ENCODE measurements around the gene CRIP3.
A peak's percentile ranks its signal among the peaks of the same experiment; 100 is the strongest.

Gene CRIP3

GRCh38 chr6:43271103-43271815 is 37.4 kb downstream of the CRIP3 start:
- H3K4me3 ChIP-seq (ENCODE audit: low read length), result no peak overlapping the region
- H3K9ac ChIP-seq (ENCODE audit: low read depth, low read length), result no peak overlapping the region
- H3K27me3 ChIP-seq (ENCODE audit: insufficient read depth, low read length), result peaks cover 85% of the 10 kb centered on the region
- no peaks in the 10 kb centered on the region for H3K9me3 ChIP-seq (ENCODE audit: insufficient read depth, low read depth, low read length)
- H3K36me3 ChIP-seq (ENCODE audit: insufficient read depth, low read length), result no peaks in the 10 kb centered on the region
- WGBS, result 90% methylated on average over 8 of the region's 8 CpGs
- peaks cover 14% of the 10 kb centered on the region for H3K4me1 ChIP-seq (ENCODE audit: insufficient read depth, low read length)
- no peak overlapping the region for H3K27ac ChIP-seq (ENCODE audit: low read depth, low read length)

GRCh38 chr6:43269273-43270007 is 39.2 kb downstream of the CRIP3 start:
- H3K4me3 ChIP-seq (ENCODE audit: low read length), result peak overlapping the region; percentile 39
- no peaks in the 10 kb centered on the region for H3K9me3 ChIP-seq (ENCODE audit: insufficient read depth, low read depth, low read length)
- H3K27ac ChIP-seq (ENCODE audit: low read depth, low read length), result no peak overlapping the region
- no peaks in the 10 kb centered on the region for H3K36me3 ChIP-seq (ENCODE audit: insufficient read depth, low read length)
- H3K9ac ChIP-seq (ENCODE audit: low read depth, low read length), result no peak overlapping the region
- peaks cover 67% of the 10 kb centered on the region for H3K27me3 ChIP-seq (ENCODE audit: insufficient read depth, low read length)
- peaks cover 11% of the 10 kb centered on the region for H3K4me1 ChIP-seq (ENCODE audit: insufficient read depth, low read length)
- WGBS, result 8% methylated on average over 40 of the region's 44 CpGs

DNA sequence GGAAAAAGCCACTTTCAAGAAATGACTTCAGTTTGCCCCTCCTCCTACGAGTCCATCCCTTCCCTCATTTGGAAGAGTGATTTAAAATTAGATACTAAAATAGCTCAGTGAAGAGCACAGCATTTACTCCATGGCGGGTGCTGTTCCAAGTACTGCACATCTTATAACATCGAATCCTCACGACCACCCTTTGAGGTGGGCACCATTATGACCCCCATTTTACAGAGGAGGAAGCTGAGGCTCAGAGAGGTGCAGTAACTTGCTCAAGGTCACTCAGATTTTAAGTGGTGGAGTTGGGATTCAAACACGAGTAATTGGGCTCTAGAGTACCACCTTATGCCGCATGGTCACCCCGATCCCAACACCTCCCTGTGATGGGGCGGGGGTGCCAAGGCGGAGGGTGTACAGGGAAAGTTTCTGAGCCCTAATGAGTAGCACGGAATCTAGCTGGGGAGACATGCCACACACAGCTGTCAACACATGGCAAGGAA is 39.8 kb downstream of the CRIP3 start:
- no peaks in the 10 kb centered on the region for H3K9me3 ChIP-seq (ENCODE audit: insufficient read depth, low read depth, low read length)
- peaks cover 11% of the 10 kb centered on the region for H3K4me1 ChIP-seq (ENCODE audit: insufficient read depth, low read length)
- H3K27ac ChIP-seq (ENCODE audit: low read depth, low read length), result no peak overlapping the region
- no peak overlapping the region for H3K4me3 ChIP-seq (ENCODE audit: low read length)
- WGBS, result 90% methylated on average over 9 of the region's 10 CpGs
- no peak overlapping the region for H3K9ac ChIP-seq (ENCODE audit: low read depth, low read length)
- no peaks in the 10 kb centered on the region for H3K36me3 ChIP-seq (ENCODE audit: insufficient read depth, low read length)
- H3K27me3 ChIP-seq (ENCODE audit: insufficient read depth, low read length), result peaks cover 61% of the 10 kb centered on the region

GRCh38 chr6:43268355-43268700 is 40.3 kb downstream of the CRIP3 start:
- no peak overlapping the region for H3K27ac ChIP-seq (ENCODE audit: low read depth, low read length)
- no peak overlapping the region for H3K4me3 ChIP-seq (ENCODE audit: low read length)
- 91% methylated on average over 3 of the region's 3 CpGs for WGBS
- peaks cover 11% of the 10 kb centered on the region for H3K4me1 ChIP-seq (ENCODE audit: insufficient read depth, low read length)
- H3K9ac ChIP-seq (ENCODE audit: low read depth, low read length), result no peak overlapping the region
- no peaks in the 10 kb centered on the region for H3K36me3 ChIP-seq (ENCODE audit: insufficient read depth, low read length)
- H3K9me3 ChIP-seq (ENCODE audit: insufficient read depth, low read depth, low read length), result no peaks in the 10 kb centered on the region
- H3K27me3 ChIP-seq (ENCODE audit: insufficient read depth, low read length), result peaks cover 56% of the 10 kb centered on the region

DNA sequence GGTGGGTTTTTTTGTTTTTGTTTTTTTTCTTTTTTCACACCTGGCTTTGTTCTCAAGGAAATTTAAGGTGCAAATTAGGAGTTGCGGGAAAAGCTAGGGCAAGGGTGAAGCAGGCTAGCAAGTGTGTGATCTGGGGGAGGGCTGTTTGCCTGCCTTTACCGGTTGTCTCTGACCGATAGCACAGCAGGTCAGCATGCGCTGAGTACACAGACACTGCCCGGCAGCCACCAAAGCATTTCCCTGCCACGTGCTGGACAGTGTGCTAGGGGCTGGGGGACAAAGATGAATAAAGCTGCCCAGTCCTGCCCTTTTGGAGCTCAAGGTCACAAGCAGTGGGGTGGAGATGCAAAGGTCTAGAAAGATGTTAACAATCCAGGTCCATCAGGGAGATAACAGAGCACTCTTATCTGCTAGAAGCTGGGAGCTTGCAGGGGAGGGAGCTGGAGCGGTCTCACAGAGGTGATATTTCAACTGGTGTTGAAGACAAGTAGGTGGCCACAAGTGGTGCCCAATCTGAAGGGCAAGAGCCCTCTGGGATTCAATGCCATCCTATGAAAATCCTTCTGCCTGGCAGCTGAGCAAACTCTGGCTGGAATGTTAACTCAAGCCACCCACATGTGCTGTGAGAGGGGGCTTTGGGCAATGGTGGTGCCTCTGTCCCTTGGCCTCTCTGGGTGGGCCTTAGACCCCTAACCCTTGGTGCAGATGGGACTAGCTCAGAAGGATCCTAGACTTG is 40.8 kb downstream of the CRIP3 start:
- Histone ChIP-seq H3K27me3 (ENCODE audit: insufficient read depth, low read length) (peaks cover 51% of the 10 kb centered on the region), H3K36me3 (ENCODE audit: insufficient read depth, low read length) (no peaks in the 10 kb centered on the region), H3K27ac (ENCODE audit: low read depth, low read length) (no peak overlapping the region), H3K9me3 (ENCODE audit: insufficient read depth, low read depth, low read length) (no peaks in the 10 kb centered on the region), H3K4me1 (ENCODE audit: insufficient read depth, low read length) (peaks cover 11% of the 10 kb centered on the region), H3K9ac (ENCODE audit: low read depth, low read length) (no peak overlapping the region), H3K4me3 (ENCODE audit: low read length) (no peak overlapping the region)
- 31% methylated on average over 7 of the region's 7 CpGs for WGBS

DNA sequence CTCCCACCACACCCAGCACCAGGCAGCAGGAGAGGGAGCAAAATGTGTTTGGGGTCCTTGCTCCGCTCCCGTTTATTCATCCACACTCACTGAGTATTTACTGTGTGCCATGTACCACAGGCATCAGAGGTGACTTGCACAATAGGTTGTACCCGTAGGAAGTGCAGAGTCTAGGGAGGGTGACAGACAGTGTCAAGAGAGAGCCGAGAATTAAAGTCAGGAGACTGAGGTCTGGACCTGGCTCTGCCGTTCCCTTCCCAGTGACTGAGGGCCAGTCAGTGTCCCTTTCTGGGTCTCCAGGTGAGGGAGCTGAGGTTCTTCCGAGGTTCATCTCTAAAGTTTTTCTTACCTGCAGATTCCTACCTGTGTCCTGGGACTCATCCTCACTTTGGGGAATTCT is 43.1 kb downstream of the CRIP3 start:
- Histone ChIP-seq H3K27me3 (ENCODE audit: insufficient read depth, low read length) (peaks cover 33% of the 10 kb centered on the region), H3K4me3 (ENCODE audit: low read length) (no peak overlapping the region), H3K36me3 (ENCODE audit: insufficient read depth, low read length) (no peaks in the 10 kb centered on the region), H3K4me1 (ENCODE audit: insufficient read depth, low read length) (peaks cover 11% of the 10 kb centered on the region), H3K9ac (ENCODE audit: low read depth, low read length) (no peak overlapping the region), H3K27ac (ENCODE audit: low read depth, low read length) (no peak overlapping the region), H3K9me3 (ENCODE audit: insufficient read depth, low read depth, low read length) (no peaks in the 10 kb centered on the region)
- 90% methylated on average over 6 of the region's 6 CpGs for WGBS

- H3K36me3 ChIP-seq (ENCODE audit: insufficient read depth, low read length), result no peaks in the 10 kb centered on the region
- no peaks in the 10 kb centered on the region for H3K9me3 ChIP-seq (ENCODE audit: insufficient read depth, low read depth, low read length)
- H3K4me3 ChIP-seq (ENCODE audit: low read length), result no peak overlapping the region
- WGBS, result 86% methylated on average over 5 of the region's 5 CpGs
- H3K4me1 ChIP-seq (ENCODE audit: insufficient read depth, low read length), result peaks cover 11% of the 10 kb centered on the region
- no peak overlapping the region for H3K9ac ChIP-seq (ENCODE audit: low read depth, low read length)
- no peak overlapping the region for H3K27ac ChIP-seq (ENCODE audit: low read depth, low read length)
- H3K27me3 ChIP-seq (ENCODE audit: insufficient read depth, low read length), result peaks cover 24% of the 10 kb centered on the region
Observed at GRCh38 chr6:43264599-43265145, 44.0 kb downstream of the CRIP3 start.

- H3K4me3 ChIP-seq (ENCODE audit: low read length), result no peak overlapping the region
- H3K27ac ChIP-seq (ENCODE audit: low read depth, low read length), result no peak overlapping the region
- H3K9ac ChIP-seq (ENCODE audit: low read depth, low read length), result no peak overlapping the region
- no peaks in the 10 kb centered on the region for H3K36me3 ChIP-seq (ENCODE audit: insufficient read depth, low read length)
- H3K27me3 ChIP-seq (ENCODE audit: insufficient read depth, low read length), result peaks cover 13% of the 10 kb centered on the region
- 58% methylated on average over 12 of the region's 12 CpGs for WGBS
- H3K4me1 ChIP-seq (ENCODE audit: insufficient read depth, low read length), result peaks cover 11% of the 10 kb centered on the region
- no peaks in the 10 kb centered on the region for H3K9me3 ChIP-seq (ENCODE audit: insufficient read depth, low read depth, low read length)
Observed at GRCh38 chr6:43263314-43264178, 45.1 kb downstream of the CRIP3 start.

- H3K9me3 ChIP-seq (ENCODE audit: insufficient read depth, low read depth, low read length), result no peaks in the 10 kb centered on the region
- no peak overlapping the region for H3K9ac ChIP-seq (ENCODE audit: low read depth, low read length)
- H3K27ac ChIP-seq (ENCODE audit: low read depth, low read length), result no peak overlapping the region
- peaks cover 6% of the 10 kb centered on the region for H3K27me3 ChIP-seq (ENCODE audit: insufficient read depth, low read length)
- H3K4me3 ChIP-seq (ENCODE audit: low read length), result no peak overlapping the region
- 93% methylated on average over 39 of the region's 39 CpGs for WGBS
- H3K36me3 ChIP-seq (ENCODE audit: insufficient read depth, low read length), result no peaks in the 10 kb centered on the region
- peaks cover 9% of the 10 kb centered on the region for H3K4me1 ChIP-seq (ENCODE audit: insufficient read depth, low read length)
Observed at GRCh38 chr6:43262780-43263313, 45.8 kb downstream of the CRIP3 start.

DNA sequence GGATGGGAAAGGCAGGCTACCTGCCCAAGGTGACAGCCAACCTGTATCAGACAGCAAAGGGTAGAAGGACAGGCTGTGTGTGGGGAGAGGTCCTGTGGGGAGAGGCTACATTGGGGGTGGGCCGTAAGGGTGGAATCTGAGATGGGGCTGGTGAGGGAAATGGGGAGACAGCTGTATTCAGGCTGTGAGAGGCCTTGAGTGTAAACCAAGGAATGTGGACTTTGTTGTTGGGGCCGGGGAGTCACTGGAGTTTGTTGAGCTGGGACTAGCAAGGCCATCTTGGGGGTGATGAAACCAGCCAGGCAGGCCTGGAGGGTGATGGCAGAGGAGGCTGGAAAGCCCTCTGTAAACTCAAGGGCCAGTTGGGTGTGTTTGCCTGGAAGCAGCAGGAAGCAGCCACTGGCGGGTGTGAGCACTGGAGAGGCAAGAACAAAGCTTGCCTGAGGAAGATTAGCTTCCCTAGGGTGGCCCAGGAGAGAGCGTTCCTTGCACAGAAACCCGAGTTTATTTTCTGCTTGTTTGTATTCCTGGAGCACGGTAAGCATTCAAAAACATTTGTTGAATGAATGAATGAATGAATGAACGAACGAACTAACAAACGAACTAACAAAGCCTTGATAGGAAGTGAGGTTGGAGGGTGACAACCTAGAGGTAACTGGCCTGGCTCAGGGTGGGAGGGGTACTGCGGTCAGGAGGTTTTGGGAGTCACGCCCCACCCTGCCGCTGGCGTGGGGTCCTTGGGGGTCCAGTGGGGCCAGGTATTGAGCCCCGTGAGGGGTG is 46.4 kb downstream of the CRIP3 start:
- Histone ChIP-seq H3K27ac (ENCODE audit: low read depth, low read length) (no peak overlapping the region), H3K36me3 (ENCODE audit: insufficient read depth, low read length) (no peaks in the 10 kb centered on the region), H3K4me3 (ENCODE audit: low read length) (no peak overlapping the region), H3K9ac (ENCODE audit: low read depth, low read length) (no peak overlapping the region), H3K27me3 (ENCODE audit: insufficient read depth, low read length) (no peaks in the 10 kb centered on the region), H3K9me3 (ENCODE audit: insufficient read depth, low read depth, low read length) (no peaks in the 10 kb centered on the region), H3K4me1 (ENCODE audit: insufficient read depth, low read length) (peaks cover 2% of the 10 kb centered on the region)
- 86% methylated on average over 14 of the region's 14 CpGs for WGBS

Measured in HUES64 (cell line).